GM18520 (cell line): ENCODE measurements around the gene SLC2A5.
A peak's percentile ranks its signal among the peaks of the same experiment; 100 is the strongest.
"Not testable (repeated sequence)": the region's sequence is repeated elsewhere in the genome, so short reads cannot be mapped to it uniquely, and the experiment has no call there.

ENCODE experiments used
- ATAC-seq: cut with Tn5 transposase; IDR thresholded peaks from one replicate; pipeline ENCODE4 v1.9.1; 2021; ENCODE audit not compliant: unreplicated experiment

The SLC2A5 gene

GRCh38 chr1:9069326-9070100 is at the start of gene SLC2A5:
SLC2A5 (minus strand) TSS chr1:9069635; CDS start chr1:9069536, 99 bp downstream.
- peak; percentile 84 for ATAC-seq

GRCh38 chr1:9118186-9118585 is 48.8 kb upstream of the SLC2A5 start:
- no peak for ATAC-seq

GRCh38 chr1:9115351-9116205 is 46.1 kb upstream of the SLC2A5 start:
- ATAC-seq, result no peak

GRCh38 chr1:9112961-9113880 is 43.8 kb upstream of the SLC2A5 start:
- no peak for ATAC-seq

GRCh38 chr1:9111957-9112356 is 42.5 kb upstream of the SLC2A5 start:
- no peak for ATAC-seq

GRCh38 chr1:9111357-9111691 is 41.9 kb upstream of the SLC2A5 start:
- no peak for ATAC-seq

- ATAC-seq, result no peak
Measured at GRCh38 chr1:9110669-9111356, 41.4 kb upstream of the SLC2A5 start.

GRCh38 chr1:9108056-9108665 is 38.7 kb upstream of the SLC2A5 start:
- no peak for ATAC-seq

GRCh38 chr1:9107136-9107535 is 37.7 kb upstream of the SLC2A5 start:
- ATAC-seq, result no peak

- no peak for ATAC-seq
Measured at GRCh38 chr1:9106286-9106685, 36.9 kb upstream of the SLC2A5 start.

- no peak for ATAC-seq
Measured at GRCh38 chr1:9105336-9105867, 36.0 kb upstream of the SLC2A5 start.

- ATAC-seq, result no peak
Measured at GRCh38 chr1:9101510-9102146, 32.2 kb upstream of the SLC2A5 start.

GRCh38 chr1:9100471-9101043 is 31.1 kb upstream of the SLC2A5 start:
- no peak for ATAC-seq

GRCh38 chr1:9099555-9099954 is 30.1 kb upstream of the SLC2A5 start:
- ATAC-seq, result no peak

- ATAC-seq, result no peak
Measured at GRCh38 chr1:9097947-9098705, 28.7 kb upstream of the SLC2A5 start.

- ATAC-seq, result no peak
Measured at GRCh38 chr1:9095818-9096217, 26.4 kb upstream of the SLC2A5 start.

GRCh38 chr1:9093996-9094595 is 24.7 kb upstream of the SLC2A5 start:
- not testable (repeated sequence) for ATAC-seq

- ATAC-seq, result no peak
Measured at GRCh38 chr1:9093581-9093980, 24.1 kb upstream of the SLC2A5 start.
